Ishikawa (cell line): Measurements from ENCODE around the gene KRTAP10-8.

Experiments used
- EP300 ChIP-seq: IDR thresholded peaks from 2 replicates; pipeline ENCODE4 v1.6.1; 2012; ENCODE audit warnings: borderline replicate concordance
- TAF1 ChIP-seq: IDR thresholded peaks from 2 replicates; pipeline ENCODE4 v1.6.1; 2012; ENCODE audit warnings: low read depth, mild to moderate bottlenecking
- TCF12 ChIP-seq: IDR thresholded peaks from 2 replicates; pipeline ENCODE4 v1.6.1; 2012; ENCODE audit warnings: low read depth
- TF ChIP-seq, protein P1 (sequence below): IDR thresholded peaks from 2 replicates; pipeline ENCODE4 v1.6.1; 2012

DNA sequence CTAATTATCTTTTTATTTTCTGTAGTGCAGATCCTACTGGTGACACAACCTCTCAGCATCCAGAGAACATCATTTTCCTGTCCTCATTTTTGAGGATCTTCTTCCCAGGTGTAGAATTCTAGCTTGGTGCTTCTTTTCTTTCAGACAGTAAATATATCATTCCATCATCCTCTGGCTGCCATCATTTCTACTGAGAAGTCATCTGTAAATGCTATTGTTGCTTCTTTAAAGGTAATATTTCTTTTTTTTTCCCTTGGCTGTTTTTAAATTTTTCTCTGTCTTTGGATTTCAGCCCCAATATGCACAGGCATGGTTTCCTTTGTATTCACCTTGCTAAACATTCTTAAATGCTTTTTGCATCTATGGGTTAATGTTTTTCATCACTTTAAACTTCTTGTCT lies 11.7 kb downstream of the KRTAP10-8 start:
- TF ChIP-seq, protein P1, sequence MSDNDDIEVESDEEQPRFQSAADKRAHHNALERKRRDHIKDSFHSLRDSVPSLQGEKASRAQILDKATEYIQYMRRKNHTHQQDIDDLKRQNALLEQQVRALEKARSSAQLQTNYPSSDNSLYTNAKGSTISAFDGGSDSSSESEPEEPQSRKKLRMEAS, result no peak
- TF ChIP-seq TCF12 (no peak), EP300 (no peak), TAF1 (no peak)
